ENCODE data around the gene PPM1H.

Gene PPM1H

GRCh38 chr12:62758216-62758615 lies 176.7 kb downstream of the PPM1H start:
- TF ChIP-seq POLR2A (IDR thresholded peaks at IDR 0.05; ENCODE audit: extremely low read depth, insufficient read length) = no peak
- no peak for TF ChIP-seq MYC (IDR thresholded peaks at IDR 0.05; ENCODE audit: low read depth, low read length)
- no peak for TF ChIP-seq CTCF (IDR thresholded peaks at IDR 0.05; ENCODE audit: low read depth, low read length)
- TF ChIP-seq, protein P1, sequence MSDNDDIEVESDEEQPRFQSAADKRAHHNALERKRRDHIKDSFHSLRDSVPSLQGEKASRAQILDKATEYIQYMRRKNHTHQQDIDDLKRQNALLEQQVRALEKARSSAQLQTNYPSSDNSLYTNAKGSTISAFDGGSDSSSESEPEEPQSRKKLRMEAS (IDR thresholded peaks at IDR 0.05; ENCODE audit: low read depth, low read length) = no peak
- no peak overlapping the region for H3K4me3 ChIP-seq (ENCODE audit: low read depth, low read length)
- DNase-seq (ENCODE audit: low read depth) = no peak

DNA sequence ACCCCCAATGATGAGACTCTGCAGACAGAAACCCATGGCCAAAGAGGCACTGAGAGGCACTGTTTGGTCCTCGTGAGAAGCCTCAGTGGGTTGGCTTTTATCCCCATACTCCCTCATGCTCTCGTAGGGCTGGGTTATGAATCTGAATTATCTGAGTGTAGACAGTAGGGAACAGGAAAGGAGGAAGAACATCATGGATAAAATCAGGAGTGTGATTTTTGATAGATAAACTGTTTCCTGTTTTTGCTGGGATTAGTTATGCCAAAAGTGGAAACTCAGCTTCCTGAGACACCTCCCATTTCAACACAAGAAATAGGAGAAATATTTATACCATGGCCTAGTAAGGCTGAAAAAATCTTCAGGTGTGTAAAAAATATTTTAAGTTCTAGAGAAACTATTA lies 177.9 kb downstream of the PPM1H start:
- DNase-seq (ENCODE audit: low read depth) = no peak
- no peak for TF ChIP-seq MYC (IDR thresholded peaks at IDR 0.05; ENCODE audit: low read depth, low read length)
- TF ChIP-seq CTCF (IDR thresholded peaks at IDR 0.05; ENCODE audit: low read depth, low read length) = no peak
- TF ChIP-seq POLR2A (IDR thresholded peaks at IDR 0.05; ENCODE audit: extremely low read depth, insufficient read length) = no peak
- TF ChIP-seq, protein P1 (IDR thresholded peaks at IDR 0.05; ENCODE audit: low read depth, low read length) = no peak
- H3K4me3 ChIP-seq (ENCODE audit: low read depth, low read length) = no peak overlapping the region

GRCh38 chr12:62754706-62755105 lies 180.2 kb downstream of the PPM1H start:
- H3K4me3 ChIP-seq (ENCODE audit: low read depth, low read length) = no peak overlapping the region
- TF ChIP-seq CTCF (IDR thresholded peaks at IDR 0.05; ENCODE audit: low read depth, low read length) (no peak), MYC (IDR thresholded peaks at IDR 0.05; ENCODE audit: low read depth, low read length) (no peak), POLR2A (IDR thresholded peaks at IDR 0.05; ENCODE audit: extremely low read depth, insufficient read length) (no peak)
- TF ChIP-seq, protein P1 (IDR thresholded peaks at IDR 0.05; ENCODE audit: low read depth, low read length) = no peak
- no peak for DNase-seq (ENCODE audit: low read depth)

GRCh38 chr12:62751810-62752155 lies 183.2 kb downstream of the PPM1H start:
- TF ChIP-seq MYC (IDR thresholded peaks at IDR 0.05; ENCODE audit: low read depth, low read length) (no peak), CTCF (IDR thresholded peaks at IDR 0.05; ENCODE audit: low read depth, low read length) (no peak), POLR2A (IDR thresholded peaks at IDR 0.05; ENCODE audit: extremely low read depth, insufficient read length) (no peak)
- TF ChIP-seq, protein P1 (IDR thresholded peaks at IDR 0.05; ENCODE audit: low read depth, low read length) = no peak
- no peak for DNase-seq (ENCODE audit: low read depth)

DNA sequence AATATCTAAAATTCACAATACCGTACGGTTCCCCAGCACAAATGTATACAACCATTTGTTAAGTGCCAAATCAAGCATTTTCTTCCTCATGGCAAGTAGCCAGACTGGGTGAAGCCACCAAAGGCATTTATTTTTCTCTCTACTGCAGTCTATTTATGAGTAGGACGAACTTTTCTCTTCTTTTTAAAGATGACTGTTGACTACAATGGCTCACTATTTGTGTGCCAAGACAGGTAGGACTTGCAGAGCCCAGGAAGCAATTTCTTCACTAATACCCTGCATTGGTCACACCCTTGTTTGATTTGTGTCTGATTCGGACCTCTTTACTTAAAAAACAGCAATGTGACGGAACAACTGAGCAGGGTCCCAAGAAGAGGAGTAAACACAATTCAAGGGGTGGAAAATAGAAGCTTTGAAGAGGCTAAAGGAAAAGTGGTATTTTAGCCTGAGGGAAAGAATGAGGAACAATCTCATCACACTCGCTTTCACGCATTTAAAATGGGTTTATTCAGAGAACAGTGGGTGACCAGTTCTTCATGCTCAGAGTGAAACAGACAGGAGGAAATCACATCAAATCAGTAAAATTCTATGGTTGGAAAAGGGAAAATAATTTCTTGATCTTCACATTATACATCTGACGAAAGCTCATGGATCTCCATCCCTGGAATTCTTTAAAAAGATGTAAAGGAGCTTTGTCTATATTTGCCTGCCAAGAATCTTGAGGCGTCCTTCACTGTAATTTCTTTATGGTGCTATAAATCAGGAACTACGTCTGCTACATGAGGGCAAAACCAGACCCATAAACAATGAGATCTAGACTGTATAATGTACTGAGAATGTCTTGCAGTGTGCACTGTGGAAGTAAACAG lies 183.8 kb downstream of the PPM1H start:
- TF ChIP-seq POLR2A (IDR thresholded peaks at IDR 0.05; ENCODE audit: extremely low read depth, insufficient read length) (no peak), MYC (IDR thresholded peaks at IDR 0.05; ENCODE audit: low read depth, low read length) (no peak), CTCF (IDR thresholded peaks at IDR 0.05; ENCODE audit: low read depth, low read length) (no peak)
- TF ChIP-seq, protein P1 (IDR thresholded peaks at IDR 0.05; ENCODE audit: low read depth, low read length) = no peak
- no peak overlapping the region for H3K4me3 ChIP-seq (ENCODE audit: low read depth, low read length)
- DNase-seq (ENCODE audit: low read depth) = no peak

More at GRCh38 chr12:62751810-62752155, 183.2 kb downstream of the PPM1H start:
- no peak overlapping the region for H3K4me3 ChIP-seq (ENCODE audit: low read depth, low read length)
